Measurements from ENCODE around the gene LOXHD1.

The LOXHD1 gene
- total RNA-seq, result 0 to 0.29 (median 0.09) reads per million in 4 experiments

- DNase-seq, result no peak
These were observed at the start of gene LOXHD1 for GRCh38 chr18:46657115-46657955. TSS of gene LOXHD1 (minus strand) at chr18:46657220. CDS start at chr18:46657033, 187 bp downstream.

GRCh38 chr18:46705521-46705920, 48.5 kb upstream of the LOXHD1 start:
- no peak for DNase-seq

- no peak for DNase-seq
These were observed 47.8 kb upstream of the LOXHD1 start for GRCh38 chr18:46704816-46705215.

GRCh38 chr18:46704189-46704588, 47.2 kb upstream of the LOXHD1 start:
- no peak for DNase-seq

GRCh38 chr18:46702471-46702870, 45.5 kb upstream of the LOXHD1 start:
- no peak for DNase-seq

- no peak for DNase-seq
These were observed 43.2 kb upstream of the LOXHD1 start for GRCh38 chr18:46700066-46700824.

GRCh38 chr18:46696702-46697101, 39.7 kb upstream of the LOXHD1 start:
- no peak for DNase-seq

- no peak for DNase-seq
These were observed 39.2 kb upstream of the LOXHD1 start for GRCh38 chr18:46696268-46696667.

GRCh38 chr18:46693996-46694395, 37.0 kb upstream of the LOXHD1 start:
- no peak for DNase-seq

- no peak for DNase-seq
These were observed 32.0 kb upstream of the LOXHD1 start for GRCh38 chr18:46688853-46689525.

- DNase-seq, result no peak
These were observed 29.2 kb upstream of the LOXHD1 start for GRCh38 chr18:46686186-46686585.

GRCh38 chr18:46683252-46683651, 26.2 kb upstream of the LOXHD1 start:
- no peak for DNase-seq

GRCh38 chr18:46680784-46681695, 24.0 kb upstream of the LOXHD1 start:
- DNase-seq, result no peak

GRCh38 chr18:46679846-46680598, 23.0 kb upstream of the LOXHD1 start:
- DNase-seq, result no peak

- no peak for DNase-seq
These were observed 21.9 kb upstream of the LOXHD1 start for GRCh38 chr18:46678785-46679399.

GRCh38 chr18:46678041-46678440, 21.0 kb upstream of the LOXHD1 start:
- no peak for DNase-seq

GRCh38 chr18:46677611-46678010, 20.6 kb upstream of the LOXHD1 start:
- no peak for DNase-seq

GRCh38 chr18:46676182-46676835, 19.3 kb upstream of the LOXHD1 start:
- DNase-seq, result no peak

- DNase-seq, result no peak
These were observed 18.1 kb upstream of the LOXHD1 start for GRCh38 chr18:46675112-46675511.

All from effector CD8-positive, alpha-beta T cell (primary cell).